Measurements from ENCODE around the gene GPRC5B. TPM values are rescaled to one million over a fixed set of nuclear protein-coding genes. Genes with fewer than 3 reads are reported as not detected.
A peak's percentile ranks its signal among the peaks of the same experiment; 100 is the strongest.

The GPRC5B gene
- total RNA-seq, 1 donor from 2014 or later: 39.3 TPM

DNA sequence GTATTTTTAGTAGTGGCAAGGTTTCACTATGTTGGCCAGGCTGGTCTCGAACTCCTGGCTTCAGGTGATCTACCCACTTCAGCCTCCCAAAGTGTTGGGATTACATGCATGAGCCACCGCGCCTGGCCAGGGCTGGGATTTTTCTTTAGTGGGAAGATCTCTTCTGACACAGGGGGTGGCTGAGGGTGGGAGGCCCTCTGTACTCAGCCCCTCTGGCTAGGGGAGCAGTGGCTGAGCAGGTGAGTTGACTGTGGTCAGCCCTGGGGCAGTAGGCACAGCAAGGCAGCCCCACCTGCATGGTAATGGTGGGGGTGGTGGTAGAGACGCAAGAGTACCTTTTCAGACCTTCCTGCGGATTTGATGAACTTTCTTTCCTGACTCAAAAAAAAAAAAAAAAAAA, 12.3 kb upstream of the GPRC5B start:
- no peak for DNase-seq

DNA sequence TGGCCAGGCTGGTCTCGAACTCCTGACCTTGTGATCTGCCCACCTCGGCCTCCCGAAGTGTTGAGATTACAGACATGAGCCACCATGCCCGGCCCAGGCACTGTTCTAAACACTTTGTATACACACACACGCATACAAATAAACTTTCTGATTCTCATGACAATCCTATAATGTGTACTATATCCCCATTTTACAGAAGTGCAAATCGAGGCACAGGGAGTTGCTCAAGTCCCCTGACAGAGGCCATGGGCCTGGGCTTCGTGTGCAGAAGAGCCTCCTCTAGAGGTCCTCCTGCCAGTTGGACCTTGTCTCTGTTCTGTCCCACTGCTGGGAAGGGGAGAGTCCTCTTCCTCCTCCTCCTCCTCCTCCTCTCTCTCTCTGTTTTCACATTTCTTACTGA, 9.9 kb upstream of the GPRC5B start:
- DNase-seq: no peak

DNA sequence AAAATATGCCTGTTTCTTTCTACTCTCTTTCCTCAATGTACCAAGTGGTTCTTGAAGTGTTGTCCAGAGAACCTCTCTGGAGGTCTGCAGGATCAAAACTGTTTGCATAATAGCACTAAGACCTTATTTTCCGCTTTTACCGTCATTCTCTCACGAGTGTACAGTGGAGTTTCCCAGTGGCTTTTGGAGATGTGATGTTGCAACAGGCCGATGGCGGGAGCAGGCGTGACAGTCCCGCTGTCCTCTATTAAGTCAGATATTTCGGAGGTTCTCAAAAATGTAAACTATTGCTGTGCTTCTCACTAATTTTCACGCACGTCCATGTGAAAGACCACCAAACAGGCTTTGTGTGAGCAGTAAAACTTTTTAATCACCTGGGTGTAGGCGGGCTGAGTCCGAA, 8.3 kb upstream of the GPRC5B start:
- DNase-seq: no peak

DNA sequence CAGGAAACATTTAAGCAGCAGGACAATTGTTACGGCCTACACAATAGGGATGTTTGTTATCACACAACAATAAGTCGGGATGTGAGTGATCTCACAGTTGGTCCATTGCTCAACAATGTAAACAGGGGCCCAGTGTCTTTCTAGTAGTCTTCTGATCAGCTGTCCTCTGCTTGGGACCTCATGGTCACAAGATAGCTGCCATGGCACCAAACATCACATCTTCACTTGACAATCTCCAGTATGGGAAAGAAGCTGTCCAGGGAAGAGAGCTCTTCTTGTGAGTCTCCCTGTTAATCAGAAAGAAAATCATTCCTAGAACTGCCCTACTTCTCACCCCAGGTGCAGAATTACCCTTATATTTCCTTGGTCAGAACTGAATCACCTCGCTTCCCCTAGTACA, 6.3 kb upstream of the GPRC5B start:
- no peak for DNase-seq

DNA sequence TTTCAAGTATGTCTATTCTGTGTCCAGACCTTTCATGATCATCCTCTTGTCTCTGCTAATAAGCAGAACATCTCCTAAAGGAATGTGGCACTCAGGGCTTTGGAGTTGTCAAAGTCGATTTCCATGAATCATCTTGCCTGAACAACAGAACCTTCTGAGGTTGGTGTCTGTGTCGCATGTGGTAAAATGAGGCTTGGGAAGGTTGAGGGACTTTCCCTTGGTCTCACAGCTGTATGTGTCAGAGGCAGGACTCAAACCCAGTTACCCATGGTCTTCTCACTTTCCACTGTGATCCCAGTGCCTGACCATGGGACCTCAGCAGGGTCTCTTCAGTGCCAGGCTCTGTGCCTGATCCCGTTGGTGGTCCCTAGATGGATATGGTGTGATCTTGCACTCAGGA, 4.2 kb upstream of the GPRC5B start:
- no peak for DNase-seq

DNA sequence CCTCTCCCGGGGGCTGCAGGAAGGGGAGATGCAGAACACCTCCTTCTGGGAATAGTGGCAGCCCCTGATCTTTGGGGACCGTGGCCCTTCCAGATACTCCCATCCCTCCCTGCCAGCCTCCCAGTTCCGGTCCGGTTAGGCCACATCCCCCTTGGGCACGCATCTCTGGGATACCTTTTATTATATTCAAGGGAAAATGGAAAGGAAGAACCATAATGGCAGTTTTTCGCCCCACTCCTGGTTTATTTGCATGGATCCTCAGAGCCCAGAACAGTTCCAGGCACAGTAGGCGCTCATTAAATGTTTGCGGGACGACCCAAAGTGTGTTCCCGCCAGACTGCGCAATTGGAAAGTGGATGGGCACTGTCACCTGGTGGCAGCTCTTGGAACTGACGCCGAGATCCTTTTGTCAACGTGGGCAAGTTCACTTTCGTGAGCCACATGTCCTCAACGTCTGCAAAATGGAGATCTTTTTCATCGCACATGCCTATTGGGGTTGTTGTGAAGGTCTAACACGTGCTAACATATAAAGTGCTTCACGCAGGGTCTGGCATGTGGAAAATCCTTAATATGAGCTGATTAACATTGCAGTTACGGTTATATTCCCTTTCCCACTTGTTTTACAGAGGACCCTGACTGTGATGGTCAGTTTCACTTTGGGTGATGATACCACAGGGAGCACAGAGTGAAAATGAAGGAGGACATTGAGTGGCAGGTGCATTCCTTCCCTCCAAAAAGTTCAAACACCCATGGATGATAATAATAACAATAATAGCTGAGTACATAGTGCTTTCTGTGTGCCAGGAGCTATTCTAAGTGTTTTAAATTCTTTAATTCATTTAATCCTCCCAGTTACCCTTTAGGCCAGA, 1.7 kb upstream of the GPRC5B start:
- peak; percentile 67 for DNase-seq

DNA sequence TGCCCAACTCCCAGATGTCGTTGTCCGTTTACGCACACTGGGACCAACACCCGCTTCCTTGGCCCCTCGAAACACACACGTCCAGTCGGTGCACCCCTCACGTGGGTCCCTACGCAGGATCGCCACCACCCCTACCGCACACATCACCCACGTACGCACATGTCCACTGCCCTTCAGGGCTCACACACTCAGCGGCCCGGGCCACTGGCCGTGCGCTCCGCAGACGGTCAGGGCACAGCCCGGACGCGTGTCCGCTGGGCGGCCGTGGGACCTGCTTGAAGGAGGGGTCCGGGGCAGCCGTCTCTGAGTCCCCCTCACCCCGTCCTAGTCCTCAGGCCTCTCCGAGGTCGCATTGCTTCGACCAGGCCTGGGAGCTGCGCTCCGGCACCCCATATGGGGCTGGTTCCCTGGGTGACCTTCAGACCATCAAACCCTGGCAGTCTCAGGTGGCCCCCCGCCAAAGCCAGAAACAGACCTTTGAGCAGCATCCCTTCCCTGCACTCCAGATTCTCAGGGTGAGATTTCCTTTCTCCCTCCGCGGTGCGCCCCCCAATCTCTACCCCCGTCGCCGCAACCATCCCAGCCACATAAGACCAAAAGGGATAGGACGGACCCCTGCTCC, 914 bp upstream of the GPRC5B start:
- DNase-seq: no peak

DNA sequence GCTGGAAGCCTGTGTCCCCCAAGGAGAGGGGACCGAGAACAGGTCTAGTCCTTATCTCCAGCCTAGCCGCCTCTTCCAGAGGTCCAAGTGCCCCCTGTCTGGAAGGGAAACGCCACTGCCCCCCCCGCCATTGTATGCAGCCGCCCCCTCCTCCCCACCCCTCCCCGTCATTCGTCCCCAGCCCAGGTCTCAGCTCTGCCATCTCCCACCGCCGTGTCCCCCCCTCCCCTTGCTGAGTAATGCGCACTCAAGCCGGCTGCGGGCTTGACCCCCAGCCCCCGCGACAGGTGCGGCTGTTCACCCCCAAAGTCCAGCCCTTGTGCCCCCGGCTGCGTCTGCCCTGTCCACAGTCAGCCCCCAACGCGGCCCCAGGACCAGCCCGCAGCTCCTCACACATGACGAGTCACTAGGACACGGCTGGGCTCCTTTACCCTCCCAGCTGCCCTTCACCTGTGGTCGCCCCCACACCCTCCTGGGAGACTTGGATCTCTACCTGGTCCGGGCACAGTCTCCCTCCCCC, 622 bp downstream of the GPRC5B start:
- DNase-seq: no peak

DNA sequence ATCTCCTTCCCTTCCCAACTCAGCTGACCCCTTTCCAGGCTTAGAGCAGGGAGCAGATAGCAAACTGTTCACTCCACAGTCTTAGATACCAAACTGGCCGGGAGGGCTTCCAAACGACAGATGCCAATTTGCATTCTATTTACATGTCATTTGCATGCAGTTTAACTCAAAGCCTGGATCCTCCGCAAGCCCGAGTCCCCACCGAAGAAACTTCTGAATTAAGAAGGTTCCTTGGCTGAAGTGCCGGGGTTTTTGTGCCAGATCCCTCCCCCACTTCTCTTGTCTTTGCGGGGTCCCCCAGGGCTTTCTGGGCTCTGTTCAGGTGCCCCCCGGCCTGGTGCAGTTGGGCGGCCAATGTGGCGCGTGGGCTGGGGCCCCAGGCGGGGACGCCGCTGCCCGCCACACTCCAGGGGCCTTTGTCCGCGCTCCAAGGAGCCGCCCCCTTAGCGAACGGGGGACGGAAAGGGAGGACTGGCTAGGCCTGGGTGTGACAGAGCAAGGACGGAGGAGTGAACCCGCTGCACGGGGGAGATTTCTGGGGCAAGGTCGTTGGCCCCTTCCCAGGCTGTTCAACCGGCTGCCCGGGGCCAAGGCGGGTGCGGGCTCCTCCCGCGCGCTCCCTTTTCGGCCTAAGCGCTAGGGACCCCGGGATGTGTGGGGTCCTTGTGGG, 1.2 kb downstream of the GPRC5B start:
- DNase-seq: peak; percentile 85

DNA sequence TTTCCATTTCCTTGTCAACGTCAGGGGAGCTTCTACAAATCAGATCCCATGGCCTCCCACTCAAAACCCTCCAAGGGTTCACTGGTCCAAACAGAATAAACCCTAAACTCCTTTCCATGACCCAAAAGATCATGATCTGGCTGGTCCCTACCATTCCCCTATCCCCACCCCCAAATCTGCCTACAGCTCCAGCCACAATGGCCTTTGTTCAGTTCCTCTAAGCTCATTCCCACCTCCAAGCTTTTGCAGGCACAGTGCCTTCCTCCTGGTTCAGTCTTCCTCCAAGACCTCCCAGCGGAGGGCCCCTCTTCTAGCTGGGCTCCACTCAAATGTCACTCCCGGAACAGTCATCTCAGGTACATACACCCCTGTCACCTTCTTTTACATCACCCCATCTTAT, 2.0 kb downstream of the GPRC5B start:
- DNase-seq: no peak

DNA sequence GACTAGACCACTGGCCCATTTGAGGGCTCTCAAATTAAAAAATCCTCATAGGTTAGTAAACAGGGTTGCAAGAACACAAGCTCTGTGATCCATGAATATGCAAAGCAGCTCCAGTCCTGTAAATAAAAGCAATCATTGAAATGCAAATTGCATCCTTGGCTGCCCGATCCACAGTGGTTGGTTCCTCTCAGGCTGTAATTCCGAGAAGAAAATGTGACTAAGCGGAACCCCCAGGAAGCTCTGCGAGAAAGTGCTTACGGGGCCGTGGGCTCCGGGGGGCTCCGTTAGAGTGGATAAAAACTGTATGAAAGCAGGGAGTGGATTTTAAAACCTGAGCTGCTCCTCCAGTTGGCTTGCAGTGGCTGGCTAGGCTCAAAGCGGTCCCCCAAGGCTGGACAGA, 2.5 kb downstream of the GPRC5B start:
- peak; percentile 45 for DNase-seq

DNA sequence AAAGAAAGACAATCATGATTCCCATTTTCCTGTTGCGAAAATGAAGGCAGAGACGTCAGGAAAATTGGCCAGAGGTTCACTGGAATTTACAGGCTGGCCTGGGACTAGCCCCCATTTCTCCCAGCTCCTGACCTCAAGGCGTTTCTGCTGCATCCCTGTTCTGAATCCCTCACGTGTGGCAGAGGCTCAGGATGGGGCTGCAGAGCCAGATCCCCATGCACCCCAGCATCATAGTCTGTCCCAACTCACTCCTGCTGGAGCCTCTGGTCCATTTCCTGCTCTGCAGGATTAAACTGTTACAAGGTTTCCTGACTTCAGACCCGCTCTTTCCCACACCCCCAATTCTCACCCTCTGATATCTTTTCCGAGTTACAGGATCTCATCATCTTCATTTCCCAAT, 2.9 kb downstream of the GPRC5B start:
- DNase-seq: no peak

DNA sequence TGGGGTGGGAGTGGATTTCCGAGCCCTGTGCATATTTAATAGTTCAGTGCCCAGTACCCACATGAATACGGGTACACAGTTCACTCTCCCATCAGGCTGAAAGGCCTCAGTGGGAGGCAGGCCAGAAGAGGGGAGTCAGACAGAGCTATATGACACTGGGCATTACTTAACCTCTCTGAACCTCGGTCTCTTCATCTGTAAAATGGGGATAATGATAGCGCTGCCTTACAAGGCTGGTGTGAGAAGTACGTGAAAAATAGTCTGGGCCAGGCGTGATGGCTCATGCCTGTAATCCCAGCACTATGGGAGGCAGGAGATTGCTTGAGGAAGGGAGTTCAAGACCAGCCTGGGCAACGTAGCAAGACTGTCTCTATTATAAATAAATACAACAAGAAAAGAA, 3.6 kb downstream of the GPRC5B start:
- no peak for DNase-seq

DNA sequence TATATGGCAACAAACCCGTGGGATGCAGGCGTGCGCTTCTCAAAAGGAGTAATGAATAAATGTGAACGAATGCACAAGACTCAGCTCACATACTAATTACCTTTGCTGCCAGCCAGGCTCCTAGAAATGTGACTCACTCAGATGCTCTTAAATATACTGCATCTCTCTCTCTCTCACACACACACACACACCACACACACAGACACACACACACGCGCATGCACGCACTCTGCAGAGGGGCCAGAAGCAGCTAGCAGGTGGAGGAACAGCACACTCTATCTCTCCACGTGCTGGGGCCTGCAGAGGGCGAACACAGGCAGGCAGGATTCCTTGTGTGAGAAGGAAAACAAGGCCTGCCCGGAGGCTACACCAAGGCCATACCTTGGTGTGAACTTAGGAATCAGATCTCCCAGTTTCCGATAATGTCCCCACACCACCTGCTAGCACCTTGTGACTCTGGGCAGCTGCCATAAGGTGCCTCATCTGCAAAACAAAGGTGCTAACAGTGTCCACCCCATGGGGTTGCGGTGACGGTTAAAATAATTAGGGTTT, 5.3 kb downstream of the GPRC5B start:
- peak; percentile 70 for DNase-seq

DNA sequence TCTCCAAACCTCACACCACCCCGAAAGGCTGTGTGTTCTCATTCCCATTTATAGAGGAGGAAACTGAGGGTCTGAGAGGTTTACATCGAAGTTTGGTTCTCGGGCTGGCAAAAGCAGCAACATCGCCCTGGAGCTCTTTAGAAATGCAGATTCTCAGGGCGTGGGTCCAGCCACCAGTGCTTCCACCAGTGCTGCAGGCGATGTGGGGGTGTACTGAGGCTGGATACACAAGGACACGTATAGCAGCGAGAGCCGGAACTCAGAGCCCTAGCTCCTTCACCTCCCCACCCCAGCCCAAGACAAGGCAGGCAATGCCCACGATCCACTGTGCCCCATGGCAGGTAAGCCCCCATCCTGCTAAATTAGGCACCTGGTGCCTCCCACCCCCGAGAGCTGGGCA, 5.9 kb downstream of the GPRC5B start:
- no peak for DNase-seq

DNA sequence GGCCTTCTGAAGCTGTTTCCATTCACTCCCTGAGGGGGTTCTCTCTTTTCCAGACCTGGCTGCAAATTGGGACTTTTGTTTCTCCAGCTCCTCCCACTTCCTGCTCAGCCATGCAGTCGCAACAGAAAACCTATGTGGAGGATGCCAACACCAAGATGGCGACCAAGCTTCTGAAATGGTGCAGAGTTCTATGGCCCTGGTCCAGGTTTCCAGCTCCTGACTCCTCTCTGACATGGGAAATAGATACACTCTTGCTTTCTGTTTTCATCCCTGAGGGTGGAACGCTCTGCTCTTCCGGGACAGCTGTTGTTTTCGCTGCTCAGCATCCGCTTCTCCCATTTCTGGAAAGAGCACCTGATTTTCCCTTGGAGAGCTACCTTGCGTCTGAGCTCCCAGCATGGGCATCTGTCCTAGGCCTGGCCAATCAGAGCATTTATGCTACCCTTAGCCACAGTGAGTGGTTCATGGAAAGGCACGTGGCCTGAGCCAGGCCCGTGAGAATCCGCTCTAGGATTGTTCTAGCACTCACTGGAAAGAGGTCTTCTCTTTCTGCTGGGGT, 8.1 kb downstream of the GPRC5B start:
- no peak for DNase-seq

DNA sequence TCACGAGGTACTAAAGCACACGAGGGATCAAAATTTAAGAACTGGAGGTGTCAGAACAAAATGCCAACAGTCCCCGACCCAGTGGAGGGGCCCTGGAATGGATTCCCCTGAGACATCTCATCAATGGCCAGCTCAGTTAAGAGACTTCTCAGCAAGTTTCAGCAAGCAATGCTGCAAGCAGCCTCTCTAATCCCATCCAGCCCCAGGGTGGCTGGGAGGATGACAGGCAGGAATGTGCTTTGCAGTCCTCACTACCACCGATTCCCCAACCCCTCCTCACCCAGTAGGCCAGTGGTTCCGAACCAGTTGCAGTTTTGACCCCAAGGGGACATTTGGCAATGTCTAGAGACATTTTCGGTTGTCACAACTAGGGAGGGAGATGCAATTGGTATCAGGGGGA, 8.7 kb downstream of the GPRC5B start:
- no peak for DNase-seq

DNA sequence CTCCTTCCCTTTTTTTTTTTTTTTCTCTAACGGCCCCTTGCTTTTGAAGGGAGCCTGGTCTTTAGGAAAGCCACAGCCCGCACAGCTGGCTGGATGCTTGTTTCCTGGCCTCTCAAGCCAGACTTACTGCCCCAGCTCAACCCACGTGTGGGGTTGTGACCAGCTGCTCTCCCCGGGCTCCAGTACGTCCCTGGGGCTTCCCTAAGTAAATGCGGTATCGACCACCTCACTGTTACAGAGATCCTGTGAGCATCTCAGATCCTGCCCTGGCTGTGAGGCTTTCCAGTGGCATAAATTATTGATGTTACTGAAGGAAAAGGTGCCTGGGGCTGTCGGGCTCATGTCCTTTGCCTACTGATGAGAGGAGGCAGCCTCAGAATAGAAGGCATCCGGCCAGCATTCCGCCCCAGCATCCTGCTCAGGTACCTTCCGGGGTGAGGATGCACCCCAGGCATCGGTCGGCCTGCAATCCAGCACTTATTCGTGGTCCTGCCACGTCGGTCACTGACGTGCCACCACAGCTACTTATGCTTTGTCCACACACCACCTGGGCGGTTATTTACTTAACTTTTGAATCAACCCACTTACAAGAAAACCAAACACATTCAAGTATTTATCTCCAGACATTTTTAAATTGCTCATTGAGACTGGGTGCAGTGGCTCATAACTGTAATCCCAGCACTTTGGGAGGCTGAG, 9.6 kb downstream of the GPRC5B start:
- DNase-seq: no peak

DNA sequence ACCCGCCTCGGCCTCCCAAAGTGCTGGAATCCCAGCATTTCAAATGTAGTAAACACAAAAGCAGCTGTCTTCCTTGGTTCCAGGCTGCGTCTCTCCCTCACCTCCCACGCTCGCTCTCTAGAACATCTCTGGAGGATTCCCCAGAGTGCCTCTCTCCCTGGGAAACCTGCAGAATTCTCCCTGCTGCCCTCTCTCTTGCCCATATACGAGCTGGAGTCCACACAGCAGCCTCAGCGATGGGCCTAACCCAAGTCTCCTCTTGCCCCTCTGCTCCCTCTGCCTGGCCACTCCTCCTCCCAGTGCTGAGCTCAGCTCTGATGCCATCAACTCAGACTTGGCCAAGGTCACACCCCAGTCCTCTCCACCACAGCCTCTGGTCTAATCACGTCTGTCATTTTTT, 10.6 kb downstream of the GPRC5B start:
- peak; percentile 32 for DNase-seq

DNA sequence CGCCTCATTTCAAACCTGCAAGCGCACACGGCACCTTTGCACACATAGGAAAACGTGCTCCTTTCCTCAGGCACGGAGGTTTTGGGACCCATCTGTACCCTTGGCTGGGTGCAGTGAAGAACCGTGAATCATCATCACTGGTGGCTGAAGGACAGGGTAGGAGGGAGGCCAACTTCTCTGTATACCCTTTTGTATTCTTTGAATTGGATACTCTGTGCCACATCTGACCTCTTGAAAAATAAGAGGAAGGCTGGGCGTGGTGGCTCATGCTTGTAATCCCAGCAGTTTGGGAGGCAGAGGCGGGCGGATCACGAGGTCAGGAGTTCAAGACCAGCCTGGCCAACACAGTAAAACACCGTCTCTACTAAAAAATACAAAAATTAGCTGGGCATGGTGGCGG, 11.7 kb downstream of the GPRC5B start:
- no peak for DNase-seq

DNA sequence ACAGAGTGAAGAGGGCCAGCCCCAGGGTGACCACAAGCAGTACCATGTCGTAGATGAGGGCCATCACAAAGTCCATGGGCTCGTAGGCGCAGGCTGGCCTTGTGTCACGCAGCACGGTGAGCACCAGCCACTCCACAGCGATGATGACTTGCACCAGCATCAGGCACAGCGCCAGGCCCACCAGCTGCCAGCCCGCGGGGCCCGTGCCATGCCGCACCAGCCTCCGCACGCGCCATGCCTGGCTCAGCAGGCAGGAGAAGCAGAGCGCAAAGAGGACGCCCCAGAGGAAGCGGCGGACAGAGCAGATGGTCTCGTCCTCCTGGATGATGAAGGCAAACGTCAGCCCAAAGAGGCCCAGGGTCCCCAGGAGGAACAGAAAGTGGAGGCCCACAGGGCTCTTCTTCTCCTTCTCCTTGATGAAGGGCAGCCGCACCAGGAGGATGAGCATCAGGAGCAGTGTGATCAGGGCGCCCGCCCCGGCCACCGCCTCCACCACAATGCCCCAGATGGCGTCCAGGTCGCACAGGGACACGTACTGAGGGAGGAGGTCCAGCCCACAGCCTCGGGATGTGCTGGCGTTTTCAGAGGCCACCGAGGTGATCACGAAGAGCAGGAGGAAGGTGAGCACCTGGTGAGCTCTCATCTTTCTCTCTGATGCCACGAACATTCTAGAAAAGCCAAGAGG, 12.3 kb downstream of the GPRC5B start:
- peak; percentile 70 for DNase-seq

Data from occipital lobe (tissue), 2 donors.